Small intestine (tissue), 7 donors: ENCODE results near the gene PAN2. TPM values are rescaled to one million over a fixed set of nuclear protein-coding genes. Genes with fewer than 3 reads are reported as not detected.
"Not testable (repeated sequence)": the region's sequence is repeated elsewhere in the genome, so short reads cannot be mapped to it uniquely, and the experiment has no call there.

Source experiments
- DNase-seq, 2 donors: peaks; one replicate each; pipeline versions ENCODE4 v3.0.0 to v3.0.0-alpha.2; 2013
- FAIRE-seq: peaks from 2 replicates; lab custom pipeline; 2012; peaks lifted over from hg19 to GRCh38; lab: Jason Lieb, UNC
- H3K27ac ChIP-seq, 3 donors: one replicate each; pipeline ENCODE4 v1.5.1; 2013; ENCODE audit warnings: low read length in 2 of 3, mild to moderate bottlenecking in 2 of 3, control low read depth in 1 of 3, inconsistent platforms in 1 of 3, low read depth in 1 of 3, moderate library complexity in 1 of 3
- H3K27me3 ChIP-seq, 3 donors: one replicate each; pipeline ENCODE4 v1.6.1; 2013; ENCODE audit warnings: low read length in 3 of 3, inconsistent platforms in 1 of 3; ENCODE audit not compliant: control insufficient read depth in 3 of 3, insufficient read depth in 3 of 3
- H3K36me3 ChIP-seq, 3 donors: one replicate each; pipeline ENCODE4 v1.6.1; 2013; ENCODE audit warnings: low read length in 3 of 3, inconsistent platforms in 1 of 3, low read depth in 1 of 3, mild to moderate bottlenecking in 1 of 3, moderate library complexity in 1 of 3; ENCODE audit not compliant: control insufficient read depth in 3 of 3, insufficient read depth in 2 of 3
- H3K4me1 ChIP-seq, 3 donors: one replicate each; pipeline ENCODE4 v1.6.1; 2013; ENCODE audit warnings: low read length in 2 of 3, inconsistent platforms in 1 of 3, low read depth in 1 of 3, mild to moderate bottlenecking in 1 of 3, moderate library complexity in 1 of 3; ENCODE audit not compliant: control insufficient read depth in 3 of 3, insufficient read depth in 2 of 3
- H3K4me3 ChIP-seq, 3 donors: one replicate each; pipeline ENCODE4 v1.5.1; 2013; ENCODE audit warnings: low read length in 3 of 3, control low read depth in 1 of 3, inconsistent platforms in 1 of 3, low read depth in 1 of 3, mild to moderate bottlenecking in 1 of 3, moderate library complexity in 1 of 3
- H3K9me3 ChIP-seq, 2 donors: one replicate each; pipeline ENCODE4 v1.6.1; 2013; ENCODE audit warnings: low read depth in 1 of 2, low read length in 1 of 2; ENCODE audit not compliant: control insufficient read depth in 2 of 2, insufficient read depth in 1 of 2
- WGBS, 3 donors: extraction: QIAGEN DNeasy Blood & Tissue Kit; methylation state at CpG; one replicate each; pipeline ENCODE4 v1.1.7; 2013; 5-methylcytosine and 5-hydroxymethylcytosine counted together
- polyA plus RNA-seq, 4 donors: library from polyadenylated mRNA; stranded (reverse) in 3 of 4; unstranded in 1 of 4; fragments of 200-250 nt in 3 of 4; fragments of 120-200 nt in 1 of 4; gene quantifications; one replicate each; pipeline versions ENCODE4 v1.2.1 to v1.2.3, GENCODE V29; 2013
- donor health status: healthy with polysubstance abuse.
- donor health status: control.
- donor health status: control.
- donor health status: Bipolar disorder and iron deficiency.
- donor health status: healthy.

Gene PAN2
- polyA plus RNA-seq, 4 donors = 20.8 to 84.2 (median 31.1) TPM

- Histone ChIP-seq H3K36me3 (peaks cover 14 to 76% (median 20%) of the 10 kb centered on the region in 3 donors), H3K4me3 (no peak overlapping the region), H3K4me1 (no peaks in the 10 kb centered on the region), H3K9me3 (no peaks in the 10 kb centered on the region), H3K27me3 (no peaks in the 10 kb centered on the region), H3K27ac (no peak overlapping the region)
- FAIRE-seq (no peak), DNase-seq (no peak)
Observed at GRCh38 chr12:56280849-56281248, 53.0 kb downstream of the PAN2 start.

GRCh38 chr12:56278905-56279304 lies 54.9 kb downstream of the PAN2 start:
- FAIRE-seq (no peak), DNase-seq (no peak)
- no peaks in the 10 kb centered on the region for H3K4me1 ChIP-seq
- H3K9me3 ChIP-seq = no peaks in the 10 kb centered on the region
- H3K27ac ChIP-seq = no peak overlapping the region
- peaks cover 20 to 79% (median 24%) of the 10 kb centered on the region in 3 donors for H3K36me3 ChIP-seq
- no peaks in the 10 kb centered on the region for H3K27me3 ChIP-seq
- no peak overlapping the region for H3K4me3 ChIP-seq
- WGBS, 3 donors = 94 to 97% (median 97%) methylated on average over 3 of the region's 3 CpGs

GRCh38 chr12:56274299-56274698 lies 59.5 kb downstream of the PAN2 start:
- 94 to 100% (median 94%) methylated on average over 2 of the region's 2 CpGs for WGBS, 3 donors
- H3K9me3 ChIP-seq = no peaks in the 10 kb centered on the region
- H3K4me3 ChIP-seq = no peak overlapping the region
- FAIRE-seq (no peak), DNase-seq (no peak)
- no peaks in the 10 kb centered on the region for H3K4me1 ChIP-seq
- no peaks in the 10 kb centered on the region for H3K27me3 ChIP-seq
- peaks cover 13 to 64% (median 30%) of the 10 kb centered on the region in 3 donors for H3K36me3 ChIP-seq
- H3K27ac ChIP-seq = no peak overlapping the region

GRCh38 chr12:56272468-56272867 lies 61.3 kb downstream of the PAN2 start:
- not testable (repeated sequence) for DNase-seq, H3K4me3 ChIP-seq, H3K27ac ChIP-seq, H3K9me3 ChIP-seq, H3K4me1 ChIP-seq, H3K27me3 ChIP-seq, FAIRE-seq
- peaks cover 13 to 48% (median 23%) of the 10 kb centered on the region in 3 donors for H3K36me3 ChIP-seq
- 79 to 90% (median 87%) methylated on average over 2 of the region's 2 CpGs for WGBS, 3 donors

GRCh38 chr12:56271031-56271430 lies 62.8 kb downstream of the PAN2 start:
- DNase-seq (peak; percentile 28 to 33), FAIRE-seq (no peak)
- Histone ChIP-seq H3K9me3 (no peaks in the 10 kb centered on the region), H3K27me3 (no peaks in the 10 kb centered on the region), H3K36me3 (peaks cover 13 to 39% (median 23%) of the 10 kb centered on the region in 3 donors), H3K4me3 (no peak overlapping the region), H3K27ac (no peak overlapping the region), H3K4me1 (peaks cover 0 to 5% (median 5%) of the 10 kb centered on the region in 3 donors)
- WGBS, 3 donors = 10 to 31% (median 11%) methylated on average over 1 of the region's 1 CpG

- Histone ChIP-seq H3K4me3 (peak overlapping the region; percentile 80 to 84 (median 82)), H3K9me3 (no peaks in the 10 kb centered on the region), H3K27me3 (no peaks in the 10 kb centered on the region), H3K27ac (peak overlapping the region; percentile 95 to 99 (median 97)), H3K36me3 (peaks cover 0 to 11% (median 4%) of the 10 kb centered on the region in 3 donors), H3K4me1 (peaks cover 0 to 8% (median 5%) of the 10 kb centered on the region in 3 donors)
- WGBS, 3 donors = 26 to 31% (median 27%) methylated on average over 21 of the region's 21 CpGs
- DNase-seq (no peak), FAIRE-seq (no peak)
Observed at GRCh38 chr12:56267443-56268071, 66.2 kb downstream of the PAN2 start.

GRCh38 chr12:56266693-56267442 lies 66.9 kb downstream of the PAN2 start, which contains the start of gene COQ10A:
Gene COQ10A (plus strand): TSS chr12:56266942. CDS start chr12:56267119, 177 bp downstream.
- H3K27ac ChIP-seq = peak within 1 kb of the TSS; percentile 95 to 99 (median 97)
- FAIRE-seq (no peak), DNase-seq (peak; percentile 89 to 95)
- peaks cover 0 to 11% (median 5%) of the 10 kb centered on the region in 3 donors for H3K4me1 ChIP-seq
- peaks cover 0 to 9% (median 2%) of the 10 kb centered on the region in 3 donors for H3K36me3 ChIP-seq
- no peaks in the 10 kb centered on the region for H3K27me3 ChIP-seq
- WGBS, 3 donors = 0 to 1% (median 0%) methylated on average over 52 to 68 of the region's 68 CpGs
- H3K4me3 ChIP-seq = peak within 1 kb of the TSS; percentile 80 to 84 (median 82)
- H3K9me3 ChIP-seq = no peaks in the 10 kb centered on the region
